NCI-H2081 (cell line): ENCODE measurements around the gene RETSAT.
A peak's percentile ranks its signal among the peaks of the same experiment; 100 is the strongest.
"Not testable (repeated sequence)": the region's sequence is repeated elsewhere in the genome, so short reads cannot be mapped to it uniquely, and the experiment has no call there.

ENCODE experiments used
- DNase-seq, 2 experiments: peaks; one replicate each; lab custom pipeline; 2025; lab: John Stamatoyannopoulos, UW

RETSAT gene

DNA sequence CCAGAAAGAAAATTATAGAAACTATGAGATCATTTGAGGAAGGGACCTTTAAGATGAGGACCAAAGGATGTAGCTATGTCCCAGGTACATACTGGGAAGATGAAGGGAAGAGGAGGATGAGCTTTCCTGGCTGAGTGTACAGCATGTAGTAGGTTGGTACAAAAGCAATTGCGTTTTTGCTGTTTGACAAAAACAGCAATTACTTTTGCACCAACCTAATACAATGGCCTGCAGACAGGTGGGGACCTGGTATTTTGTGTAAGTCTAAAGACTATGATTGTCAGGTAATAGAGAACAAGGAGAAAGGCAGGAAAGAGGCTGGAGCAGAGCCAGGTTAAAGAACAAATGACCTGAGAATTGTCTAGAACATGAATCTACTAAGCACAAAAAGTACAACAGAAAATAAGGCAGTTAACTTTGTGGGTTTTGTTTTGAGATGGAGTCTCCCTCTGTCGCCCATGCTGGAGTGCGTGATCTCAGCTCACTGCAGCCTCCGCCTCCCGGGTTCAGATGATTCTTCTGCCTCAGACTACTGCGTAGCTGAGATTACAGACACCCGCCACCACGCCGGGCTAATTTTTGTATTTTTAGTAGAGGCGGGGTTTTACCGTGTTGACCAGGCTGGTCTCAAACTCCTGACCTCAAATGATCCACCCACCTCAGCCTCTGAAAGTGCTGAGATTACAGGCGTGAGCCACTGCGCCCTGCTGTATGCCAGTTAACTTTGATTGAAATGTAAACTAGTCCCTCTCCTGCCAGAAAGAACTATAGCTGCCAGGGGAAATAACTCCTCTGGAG is 23.3 kb downstream of the RETSAT start:
- DNase-seq: no peak

- not testable (repeated sequence) for DNase-seq
These were observed 24.6 kb downstream of the RETSAT start for GRCh38 chr2:85329701-85330100.

- no peak for DNase-seq
These were observed 25.1 kb downstream of the RETSAT start for GRCh38 chr2:85329181-85329651.

GRCh38 chr2:85327822-85328617 is 26.3 kb downstream of the RETSAT start, which contains the start of gene TGOLN2:
TGOLN2 (minus strand) TSS chr2:85327989; CDS start chr2:85327962, 27 bp downstream.
- DNase-seq: peak; percentile 93 to 94

DNA sequence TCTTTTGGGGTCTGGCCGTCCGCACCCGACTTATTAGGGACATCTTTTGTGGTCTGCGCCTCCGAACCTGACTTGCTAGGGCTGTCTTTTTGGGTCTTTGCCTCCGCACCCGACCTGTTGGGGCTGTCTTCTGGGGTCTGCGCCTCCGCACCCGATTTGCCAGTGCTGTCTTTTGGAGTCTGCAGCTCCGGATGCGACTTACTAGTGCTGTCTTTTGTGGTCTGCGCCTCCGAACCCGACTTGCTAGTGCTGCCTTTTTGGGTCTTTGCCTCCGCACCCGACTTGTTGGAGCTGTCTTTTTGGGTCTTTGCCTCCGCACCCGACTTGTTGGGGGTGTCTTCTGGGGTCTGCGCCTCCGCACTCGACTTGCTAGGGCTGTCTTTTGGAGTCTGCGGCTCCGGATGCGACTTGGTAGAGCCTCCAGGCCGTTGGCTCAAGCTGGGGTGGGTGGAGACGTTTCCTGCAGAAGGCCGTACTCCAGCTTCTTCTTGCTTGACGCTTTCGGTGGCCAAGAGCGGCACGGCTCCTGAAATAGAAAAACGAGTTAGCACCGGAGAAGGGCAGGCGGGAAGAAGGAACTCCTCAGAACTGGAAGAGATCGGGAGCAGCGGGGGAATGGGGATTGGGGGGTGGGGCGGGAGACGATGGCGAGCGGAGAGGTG is 27.0 kb downstream of the RETSAT start:
- peak; percentile 4 to 42 for DNase-seq

DNA sequence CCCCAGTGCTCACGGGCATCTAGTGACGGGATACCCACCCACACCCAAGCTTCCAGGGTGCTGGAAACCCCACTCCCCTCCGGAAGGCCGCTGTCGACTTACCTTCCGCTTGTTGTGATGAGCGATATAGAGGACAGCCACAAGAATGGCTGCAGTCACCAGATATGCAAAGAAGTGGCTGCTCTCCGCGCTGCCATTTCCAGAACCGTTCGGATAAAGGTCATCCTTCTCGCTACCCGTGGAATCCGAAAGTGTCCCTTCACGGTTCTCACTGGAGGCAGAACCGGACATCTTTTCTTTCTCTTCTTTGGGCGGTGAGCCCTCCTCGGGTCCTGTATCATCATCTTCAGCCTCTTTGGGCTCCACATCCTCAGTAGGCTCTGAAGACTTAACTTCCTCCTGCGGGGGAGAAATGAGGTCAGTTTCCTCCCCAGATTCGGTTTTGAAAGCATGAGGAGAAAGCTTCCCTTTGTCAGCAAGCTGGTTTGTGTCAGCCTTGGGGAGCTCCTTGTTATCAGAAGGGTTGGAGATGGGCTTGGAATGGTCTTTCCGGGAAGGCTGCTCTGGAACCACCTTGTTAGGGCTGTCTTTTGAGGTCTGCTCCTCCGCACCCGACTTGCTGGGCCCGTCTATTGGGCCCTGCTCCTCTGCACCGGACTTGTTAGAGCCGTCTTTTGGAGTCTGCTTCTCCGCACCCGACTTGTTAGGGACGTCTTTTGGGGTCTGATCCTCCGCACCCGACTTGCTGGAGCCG is 27.7 kb downstream of the RETSAT start:
- DNase-seq: no peak

DNA sequence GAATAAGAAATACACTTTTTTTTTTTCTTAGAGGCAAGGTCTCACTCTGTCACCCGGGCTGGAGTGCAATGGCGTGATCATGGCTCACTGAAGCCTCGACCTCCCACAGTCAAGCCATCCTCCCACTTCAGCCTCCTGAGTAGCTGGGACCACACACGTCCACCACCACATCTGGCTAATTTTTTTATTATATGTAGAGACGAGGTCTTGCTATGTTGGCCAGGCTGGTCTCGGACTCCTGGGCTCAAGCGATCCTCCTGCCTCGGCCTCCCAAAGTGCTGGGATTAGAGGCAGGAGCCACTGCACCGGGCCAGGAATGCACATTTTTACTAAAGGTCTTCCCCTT is 28.9 kb downstream of the RETSAT start:
- no peak for DNase-seq

- DNase-seq: no peak
These were observed 29.5 kb downstream of the RETSAT start for GRCh38 chr2:85324639-85325465.

DNA sequence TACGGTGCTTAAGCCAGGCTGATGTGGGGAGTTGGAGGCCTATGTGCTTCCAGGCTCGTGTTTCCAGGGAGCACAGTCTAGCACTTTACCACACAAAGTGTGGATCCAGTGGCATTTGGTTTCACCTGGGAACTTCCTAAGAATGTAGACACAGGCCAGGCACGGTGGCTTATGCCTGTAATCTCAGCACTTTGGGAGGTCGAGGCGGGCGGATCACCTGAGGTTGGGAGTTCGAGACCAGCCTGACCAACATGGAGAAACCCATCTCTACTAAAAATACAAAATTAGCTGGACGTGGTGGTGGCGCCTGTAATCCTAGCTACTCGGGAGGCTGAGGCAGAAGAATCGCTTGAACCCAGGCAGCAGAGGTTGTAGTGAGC is 30.4 kb downstream of the RETSAT start:
- not testable (repeated sequence) for DNase-seq

DNA sequence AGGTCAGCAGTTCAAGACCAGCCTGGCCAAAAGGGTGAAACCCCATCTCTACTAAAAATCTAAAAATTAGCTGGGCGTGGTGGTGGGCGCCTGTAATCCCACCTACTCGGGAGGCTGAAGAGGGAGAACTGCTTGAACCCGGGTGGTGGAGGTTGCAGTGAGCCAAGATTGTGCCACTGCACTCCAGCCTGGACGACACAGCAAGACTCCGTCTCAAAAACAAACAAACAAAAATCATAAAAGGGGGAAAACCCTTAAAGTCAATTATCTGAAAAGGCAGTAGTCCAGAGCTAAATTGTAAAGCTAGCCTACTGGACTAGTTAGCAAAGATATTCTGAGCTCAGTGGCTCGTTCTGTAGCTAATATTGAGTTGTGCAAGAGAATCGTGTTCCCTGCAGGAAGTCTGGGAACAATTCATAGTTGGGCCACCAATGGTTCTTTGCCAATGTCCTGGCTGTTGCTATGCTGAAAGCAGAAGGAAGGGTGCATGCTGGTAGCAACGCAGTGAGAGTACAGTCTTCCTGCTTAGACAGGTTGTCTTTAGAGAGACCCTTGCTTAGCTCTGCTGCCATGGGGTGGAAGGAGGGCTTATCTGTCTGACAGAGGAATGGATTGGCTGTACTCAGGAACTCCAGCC is 30.9 kb downstream of the RETSAT start:
- DNase-seq: no peak

DNA sequence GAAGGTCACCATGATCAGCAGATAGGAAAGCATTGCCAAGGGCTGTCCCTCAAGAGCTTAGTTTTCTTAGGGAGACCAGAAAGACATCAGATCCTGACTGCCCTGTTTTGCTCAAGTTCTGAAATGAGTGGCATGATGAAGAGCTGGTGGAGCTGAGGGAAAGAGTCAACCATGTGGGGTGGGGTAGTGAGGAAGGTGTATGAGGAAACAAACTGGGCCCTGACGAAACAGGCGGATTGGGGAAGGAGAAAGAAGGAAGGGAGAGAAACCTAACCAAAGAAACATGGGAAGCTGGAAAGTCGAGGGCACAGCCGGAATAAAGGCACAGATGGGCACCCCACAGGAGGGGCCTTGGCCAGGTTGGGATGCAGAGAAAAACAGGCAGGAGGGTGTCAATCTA is 34.5 kb downstream of the RETSAT start:
- no peak for DNase-seq

DNA sequence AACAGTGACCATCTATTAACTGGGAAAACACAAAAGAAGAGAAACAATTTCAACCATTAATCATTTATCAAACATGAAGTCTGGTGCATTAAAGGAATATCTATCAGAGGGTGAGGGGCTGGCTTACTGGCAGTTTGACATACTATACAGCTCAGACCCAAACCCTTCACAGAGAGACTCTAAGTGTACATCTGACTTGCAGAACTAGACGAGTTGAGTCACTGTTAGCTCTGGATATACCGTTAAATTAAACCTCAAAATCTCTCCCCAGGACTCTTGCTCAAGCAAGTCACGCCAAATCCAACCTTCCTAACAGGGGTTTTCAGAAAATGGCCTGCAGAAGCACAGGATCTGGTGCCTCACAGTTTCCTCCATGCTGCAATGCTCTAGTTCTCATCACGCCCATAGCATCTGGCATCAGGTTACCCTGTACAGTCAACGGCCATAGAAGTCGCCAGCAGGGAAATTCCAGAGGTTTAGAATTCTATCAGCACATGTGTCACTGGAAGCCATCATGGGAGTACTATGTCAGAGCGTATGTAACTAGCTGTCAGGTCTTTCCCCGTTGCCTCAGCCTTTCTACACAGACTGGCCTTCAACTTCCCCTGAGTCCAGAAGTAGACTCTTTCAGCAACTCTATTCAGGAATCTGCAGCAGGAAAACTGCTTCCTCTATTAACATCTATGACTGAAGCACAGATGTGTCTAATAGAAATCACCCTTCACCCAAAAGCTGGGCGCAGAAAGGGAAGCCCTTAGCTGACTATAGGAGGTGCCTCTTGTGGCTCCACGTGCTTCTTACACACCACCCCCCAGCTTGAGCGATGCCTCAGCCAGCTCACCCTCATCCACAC is 35.9 kb downstream of the RETSAT start:
- no peak for DNase-seq

DNA sequence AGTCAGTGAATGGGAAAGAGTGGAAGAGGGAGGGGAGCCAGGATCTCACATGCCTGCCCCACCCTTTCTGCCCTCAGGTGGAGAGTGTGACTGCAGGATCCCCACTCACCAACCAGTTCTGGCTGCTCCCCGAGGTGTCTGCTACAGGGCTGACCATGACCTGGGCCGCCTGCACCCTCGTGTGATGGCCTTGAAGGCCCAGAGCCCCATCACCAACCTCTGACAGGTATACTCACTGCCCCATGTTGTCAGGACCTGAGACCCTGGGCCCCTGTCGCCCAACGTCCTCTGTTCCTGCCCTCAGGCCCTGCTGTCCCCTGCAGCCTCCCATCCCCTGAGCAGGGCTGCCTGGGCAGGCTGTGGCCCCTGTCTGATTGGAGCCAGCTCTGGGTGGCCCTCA is 38.4 kb downstream of the RETSAT start:
- DNase-seq: not testable (repeated sequence)

- DNase-seq: no peak
These were observed 39.5 kb downstream of the RETSAT start for GRCh38 chr2:85314884-85315242.

GRCh38 chr2:85312404-85312803 is 41.9 kb downstream of the RETSAT start:
- no peak for DNase-seq

DNA sequence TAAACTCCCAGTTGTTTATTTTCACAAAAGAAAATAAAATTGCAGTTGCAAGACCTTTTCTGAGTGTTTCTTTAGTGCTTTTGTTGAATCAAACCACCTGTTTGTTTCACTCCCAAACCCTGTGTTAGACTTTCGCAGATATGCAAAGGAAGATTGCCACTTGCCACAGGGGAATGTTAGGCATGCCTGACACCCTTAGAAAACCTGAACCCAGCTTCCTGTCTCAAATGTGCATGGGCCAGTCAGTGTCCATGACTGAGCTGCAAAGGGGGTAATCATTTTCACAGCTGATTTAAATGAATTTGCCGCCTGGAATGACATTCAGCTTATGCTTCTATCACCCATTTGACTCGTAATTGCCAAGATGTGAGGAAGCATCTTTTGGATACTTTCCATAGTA is 44.0 kb downstream of the RETSAT start:
- DNase-seq: no peak

DNA sequence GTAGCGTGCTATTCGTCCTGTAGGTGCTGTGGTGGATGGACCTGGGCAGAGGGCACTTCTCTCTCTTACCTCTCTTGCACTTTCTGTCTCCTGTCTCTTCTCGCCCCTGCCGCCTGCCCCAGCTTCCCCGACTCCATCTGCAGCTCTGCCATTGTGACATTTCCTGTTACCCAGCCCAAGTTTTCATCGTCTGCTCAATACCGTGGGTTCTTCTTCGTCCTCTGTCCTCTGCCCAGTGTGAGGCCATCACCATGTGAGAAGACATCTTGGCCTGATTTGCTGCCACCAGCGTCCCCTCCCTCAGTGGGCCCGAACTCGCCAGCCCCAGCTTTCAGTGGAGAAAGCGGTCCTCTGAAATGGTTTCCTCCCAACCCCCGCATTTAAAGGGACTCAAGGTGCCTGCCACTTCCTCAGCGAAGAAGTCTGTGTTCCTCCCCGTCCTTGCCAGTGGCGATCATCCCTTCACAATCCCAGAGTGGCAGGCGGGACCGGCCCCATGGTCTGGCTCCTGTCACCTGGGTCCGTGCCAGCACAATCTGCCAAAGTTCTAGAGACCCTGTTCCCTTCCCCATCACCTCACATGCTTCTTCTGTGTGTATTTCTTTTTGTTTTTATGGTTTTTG is 44.5 kb downstream of the RETSAT start:
- no peak for DNase-seq

- DNase-seq: peak; percentile 14 to 20
These were observed 45.3 kb downstream of the RETSAT start for GRCh38 chr2:85308896-85309555.

DNA sequence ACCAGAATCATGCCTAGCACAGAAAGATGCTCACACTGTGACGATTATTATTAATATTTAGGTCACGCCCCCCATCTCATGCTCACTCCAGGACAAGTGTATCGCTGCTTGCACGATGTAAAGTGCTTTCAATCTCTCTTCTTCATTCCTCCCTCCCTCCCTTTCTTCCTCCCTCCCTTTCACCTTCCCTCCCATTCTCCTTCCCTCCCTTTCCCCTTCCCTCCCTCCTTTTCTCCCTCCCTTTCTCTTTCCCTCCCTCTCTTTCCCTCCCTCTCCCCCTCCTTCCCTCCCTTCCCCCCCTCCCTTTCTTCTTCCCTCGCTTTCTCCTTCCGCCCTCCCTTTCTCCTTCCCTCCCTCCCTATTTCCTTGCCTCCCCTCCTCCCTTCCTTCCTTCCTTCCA is 46.1 kb downstream of the RETSAT start:
- no peak for DNase-seq
